ENCODE measurements around the gene ZXDC. TPM values are rescaled to one million over a fixed set of nuclear protein-coding genes. Genes with fewer than 3 reads are reported as not detected.

Gene ZXDC
- total RNA-seq, 2 experiments from 2014 or later = 26.6 to 27.3 TPM

GRCh38 chr3:126476166-126477060 is 722 bp upstream of the ZXDC start:
- ATAC-seq = peak; percentile 47
- peak overlapping the region; percentile 75 for H3K4me3 Mint-ChIP-seq
- ChIA-PET CTCF (interaction anchor here (0.9 to 1.6 kb wide), 4 partner anchors 13 to 119 kb away, joined by 3 to 4 read pairs (median 4); no protein-coding TSS in a partner anchor), POLR2A (interaction anchor here (0.8 to 1.1 kb wide), 5 partner anchors 9 to 1195 kb away, joined by 3 to 4 read pairs (median 3); no protein-coding TSS in a partner anchor)
- H3K27ac Mint-ChIP-seq = peak overlapping the region; percentile 81
- no peak for DNase-seq
- peaks cover 26% of the 10 kb centered on the region for H3K36me3 Mint-ChIP-seq (ENCODE audit: low read depth)
- H3K4me1 Mint-ChIP-seq (ENCODE audit: low read depth) = peaks cover 38% of the 10 kb centered on the region
- H3K9me3 Mint-ChIP-seq (ENCODE audit: insufficient read depth) = no peaks in the 10 kb centered on the region
- H3K27me3 Mint-ChIP-seq (ENCODE audit: low read depth) = peaks cover 5% of the 10 kb centered on the region

DNA sequence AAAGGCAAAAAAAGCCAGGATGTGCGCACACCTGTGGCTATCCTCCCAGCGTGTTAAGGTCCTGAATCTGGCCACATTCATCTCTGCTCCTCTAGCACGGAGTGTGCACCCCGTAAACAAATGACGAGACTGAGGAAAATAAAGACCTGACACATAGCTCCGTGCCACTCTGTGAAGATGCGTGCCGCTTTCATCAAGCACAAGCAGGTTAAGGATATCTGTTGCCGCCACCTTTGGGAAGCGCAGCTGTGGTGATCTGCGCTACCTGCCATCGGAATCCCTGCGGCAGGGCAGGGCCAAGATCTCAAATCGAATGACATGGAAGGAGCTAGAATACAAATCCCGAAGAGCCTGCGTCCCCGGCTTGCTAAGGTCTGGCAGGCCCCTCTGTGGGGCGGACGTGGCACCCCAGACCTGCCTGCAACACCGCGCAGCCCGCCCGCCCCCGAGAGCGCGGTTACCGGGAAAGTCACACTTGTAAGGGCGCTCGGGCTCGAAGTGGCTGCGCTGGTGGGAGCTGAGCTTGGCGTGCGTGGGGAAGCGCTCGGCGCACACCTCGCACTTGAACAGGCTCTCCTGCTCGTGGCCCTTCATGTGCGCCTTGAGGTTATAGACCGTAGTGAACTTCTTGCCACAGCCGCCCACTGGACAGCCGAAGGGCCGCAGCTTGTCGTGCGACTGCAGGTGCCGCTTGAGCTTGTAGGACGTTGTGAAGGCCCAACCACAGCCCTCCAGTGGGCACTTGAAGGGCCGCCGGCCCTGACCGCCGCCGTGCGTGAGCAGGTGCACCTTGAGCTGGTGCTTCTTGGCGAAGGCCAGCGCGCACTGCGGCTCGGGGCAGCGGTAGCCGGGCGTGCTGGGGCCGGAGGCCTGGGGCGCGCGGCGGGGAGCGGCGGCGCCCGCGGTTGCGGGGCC is 936 bp downstream of the ZXDC start:
- peak; percentile 4 for ATAC-seq
- CTCF ChIA-PET = interaction anchor here (0.7 kb wide), 1 partner anchor 1202 kb away, joined by 3 read pairs; no protein-coding TSS in a partner anchor
- H3K9me3 Mint-ChIP-seq (ENCODE audit: insufficient read depth) = no peaks in the 10 kb centered on the region
- H3K27ac Mint-ChIP-seq = peak overlapping the region; percentile 89
- peaks cover 5% of the 10 kb centered on the region for H3K27me3 Mint-ChIP-seq (ENCODE audit: low read depth)
- peak overlapping the region; percentile 92 for H3K4me3 Mint-ChIP-seq
- POLR2A ChIA-PET = interaction anchor here (1.0 kb wide), 1 partner anchor 16 kb away, joined by 3 read pairs; no protein-coding TSS in a partner anchor
- peak; percentile 40 for DNase-seq
- H3K4me1 Mint-ChIP-seq (ENCODE audit: low read depth) = peaks cover 44% of the 10 kb centered on the region
- H3K36me3 Mint-ChIP-seq (ENCODE audit: low read depth) = peaks cover 42% of the 10 kb centered on the region

DNA sequence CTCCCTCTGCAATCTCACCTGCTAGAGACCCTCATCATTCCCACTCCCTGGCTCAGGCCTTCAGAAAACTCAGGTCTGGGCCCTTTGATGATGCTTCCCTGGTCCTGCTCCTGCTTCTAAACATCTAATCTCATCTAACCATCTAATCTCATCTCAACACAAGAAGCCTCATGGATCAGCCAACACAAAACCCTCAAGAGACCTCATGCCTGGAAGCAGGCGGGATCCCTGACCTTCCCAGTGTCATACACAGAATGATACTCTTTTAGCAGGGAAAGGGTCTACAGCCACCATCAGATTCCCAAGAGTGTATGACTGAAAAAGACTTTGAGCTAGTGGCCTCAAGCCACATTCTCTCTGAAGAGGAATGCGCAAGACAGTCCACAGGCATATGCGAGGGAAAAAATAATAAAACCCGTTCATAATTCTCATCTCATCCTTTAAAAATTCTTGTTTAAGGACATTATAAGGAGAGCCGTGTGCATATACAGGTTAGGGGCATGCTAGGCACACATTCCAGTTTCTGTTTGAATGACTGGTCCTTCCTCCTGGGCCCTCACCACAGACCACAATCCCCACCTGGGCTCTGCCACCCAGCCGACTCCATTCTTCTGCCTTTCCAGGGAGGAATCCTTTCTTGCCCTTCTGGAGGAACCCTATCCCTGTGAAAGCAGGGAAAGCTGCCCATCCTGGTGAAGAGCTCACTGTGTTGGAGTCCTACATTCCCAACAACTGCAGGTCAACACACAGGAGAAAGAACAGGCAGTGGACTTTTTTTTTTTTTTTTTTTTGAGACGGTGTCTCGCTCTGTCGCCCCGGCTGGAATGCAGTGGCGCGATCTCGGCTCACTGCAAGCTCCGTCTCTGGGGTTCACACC is 2.2 kb downstream of the ZXDC start:
- peaks cover 5% of the 10 kb centered on the region for H3K27me3 Mint-ChIP-seq (ENCODE audit: low read depth)

DNA sequence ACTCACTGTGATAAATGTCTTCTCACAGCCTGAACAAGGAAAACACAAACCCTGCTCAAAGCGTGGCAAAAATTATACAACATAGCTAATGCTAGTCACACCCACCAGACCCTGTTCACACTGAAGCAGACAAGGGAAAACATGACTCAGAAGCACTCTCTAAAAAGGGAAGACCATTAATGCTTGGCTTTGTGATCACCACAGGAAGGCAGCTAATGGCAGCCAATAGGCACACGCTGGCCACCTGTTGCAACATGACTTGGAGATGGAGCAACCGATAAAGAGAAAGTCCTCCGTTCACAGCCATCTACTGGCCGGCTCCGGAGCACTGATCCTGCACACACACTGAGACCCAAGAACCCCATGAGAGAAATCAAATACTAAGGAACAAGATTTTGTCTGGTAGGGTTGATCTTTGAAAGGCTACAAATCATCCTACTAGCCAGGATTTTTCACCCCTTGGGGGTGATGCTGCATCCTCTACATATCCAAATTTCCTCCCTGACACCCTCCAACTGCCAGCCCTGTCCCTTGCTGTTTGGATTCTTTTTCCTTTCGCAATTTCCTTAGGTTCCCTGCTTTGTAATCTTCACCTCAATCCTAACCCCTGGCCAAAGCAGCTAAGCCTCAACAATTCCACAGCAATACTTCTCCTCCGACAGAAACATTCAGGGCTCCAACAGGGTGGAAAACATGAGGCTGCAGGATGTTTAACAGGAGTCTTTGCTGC is 3.2 kb downstream of the ZXDC start:
- Mint-ChIP-seq H3K4me3 (peak overlapping the region; percentile 92), H3K9me3 (ENCODE audit: insufficient read depth) (no peaks in the 10 kb centered on the region), H3K27ac (no peak overlapping the region), H3K27me3 (ENCODE audit: low read depth) (peaks cover under 1% of the 10 kb centered on the region), H3K4me1 (ENCODE audit: low read depth) (peaks cover 55% of the 10 kb centered on the region), H3K36me3 (ENCODE audit: low read depth) (peaks cover 60% of the 10 kb centered on the region)
- POLR2A ChIA-PET = no interaction called here
- no peak for DNase-seq
- ATAC-seq = no peak
- CTCF ChIA-PET = interaction anchor here (1.3 kb wide), 1 partner anchor 76 kb away, joined by 4 read pairs; no protein-coding TSS in a partner anchor

More for the DNA sequence above, 2.2 kb downstream of the ZXDC start:
- Mint-ChIP-seq H3K9me3 (ENCODE audit: insufficient read depth) (no peaks in the 10 kb centered on the region), H3K4me1 (ENCODE audit: low read depth) (peaks cover 48% of the 10 kb centered on the region), H3K4me3 (peak overlapping the region; percentile 92), H3K36me3 (ENCODE audit: low read depth) (peaks cover 52% of the 10 kb centered on the region), H3K27ac (peak overlapping the region; percentile 1)
- CTCF ChIA-PET = interaction anchor here (0.7 kb wide), 1 partner anchor 1203 kb away, joined by 3 read pairs; no protein-coding TSS in a partner anchor
- ATAC-seq (no peak), DNase-seq (no peak)
- POLR2A ChIA-PET = no interaction called here

GRCh38 chr3:126469479-126469878 is 6.2 kb downstream of the ZXDC start:
- Mint-ChIP-seq H3K27me3 (ENCODE audit: low read depth) (no peaks in the 10 kb centered on the region), H3K4me3 (no peak overlapping the region), H3K4me1 (ENCODE audit: low read depth) (peaks cover 54% of the 10 kb centered on the region), H3K9me3 (ENCODE audit: insufficient read depth) (no peaks in the 10 kb centered on the region), H3K27ac (no peak overlapping the region), H3K36me3 (ENCODE audit: low read depth) (peaks cover 75% of the 10 kb centered on the region)
- POLR2A ChIA-PET = no interaction called here
- no peak for DNase-seq
- ATAC-seq = no peak
- CTCF ChIA-PET = no interaction called here

GRCh38 chr3:126468028-126468891 is 7.4 kb downstream of the ZXDC start:
- peaks cover 70% of the 10 kb centered on the region for H3K36me3 Mint-ChIP-seq (ENCODE audit: low read depth)
- no peak for ATAC-seq
- no peak overlapping the region for H3K27ac Mint-ChIP-seq
- POLR2A ChIA-PET = no interaction called here
- H3K9me3 Mint-ChIP-seq (ENCODE audit: insufficient read depth) = no peaks in the 10 kb centered on the region
- CTCF ChIA-PET = no interaction called here
- H3K4me3 Mint-ChIP-seq = no peak overlapping the region
- H3K4me1 Mint-ChIP-seq (ENCODE audit: low read depth) = peaks cover 42% of the 10 kb centered on the region
- no peaks in the 10 kb centered on the region for H3K27me3 Mint-ChIP-seq (ENCODE audit: low read depth)
- DNase-seq = no peak

GRCh38 chr3:126467611-126467955 is 8.1 kb downstream of the ZXDC start:
- ChIA-PET POLR2A (interaction anchor here (1.2 kb wide), 1 partner anchor 8 kb away, joined by 3 read pairs; the partner anchor contains the start of gene ZXDC), CTCF (no interaction called here)

GRCh38 chr3:126466886-126467610 is 8.6 kb downstream of the ZXDC start:
- Mint-ChIP-seq H3K36me3 (ENCODE audit: low read depth) (peaks cover 60% of the 10 kb centered on the region), H3K27me3 (ENCODE audit: low read depth) (no peaks in the 10 kb centered on the region), H3K4me3 (no peak overlapping the region), H3K9me3 (ENCODE audit: insufficient read depth) (no peaks in the 10 kb centered on the region), H3K27ac (peak overlapping the region; percentile 47), H3K4me1 (ENCODE audit: low read depth) (peaks cover 30% of the 10 kb centered on the region)
- ATAC-seq (no peak), DNase-seq (no peak)
- ChIA-PET POLR2A (interaction anchor here (1.2 kb wide), 1 partner anchor 9 kb away, joined by 3 read pairs; the partner anchor contains the start of gene ZXDC), CTCF (no interaction called here)

More at GRCh38 chr3:126467611-126467955, 8.1 kb downstream of the ZXDC start:
- Mint-ChIP-seq H3K27me3 (ENCODE audit: low read depth) (no peaks in the 10 kb centered on the region), H3K4me1 (ENCODE audit: low read depth) (peaks cover 35% of the 10 kb centered on the region), H3K9me3 (ENCODE audit: insufficient read depth) (no peaks in the 10 kb centered on the region), H3K36me3 (ENCODE audit: low read depth) (peaks cover 63% of the 10 kb centered on the region), H3K4me3 (no peak overlapping the region), H3K27ac (no peak overlapping the region)
- ATAC-seq = no peak
- no peak for DNase-seq

GRCh38 chr3:126465928-126466544 is 9.7 kb downstream of the ZXDC start:
- Mint-ChIP-seq H3K27me3 (ENCODE audit: low read depth) (no peaks in the 10 kb centered on the region), H3K4me3 (no peak overlapping the region), H3K4me1 (ENCODE audit: low read depth) (peaks cover 22% of the 10 kb centered on the region), H3K27ac (no peak overlapping the region), H3K36me3 (ENCODE audit: low read depth) (peaks cover 61% of the 10 kb centered on the region), H3K9me3 (ENCODE audit: insufficient read depth) (no peaks in the 10 kb centered on the region)
- CTCF ChIA-PET = no interaction called here
- ATAC-seq = no peak
- POLR2A ChIA-PET = interaction anchor here (1.2 kb wide), 1 partner anchor 10 kb away, joined by 3 read pairs; the partner anchor contains the start of gene ZXDC
- DNase-seq = no peak
